NCI-H526 treated with DMSO at 0.1 percent for 48 hours (cell line): ENCODE results near the gene NOXO1.
A peak's percentile ranks its signal among the peaks of the same experiment; 100 is the strongest.

Source experiments
- DNase-seq: peaks from one replicate; lab custom pipeline; 2025; lab: John Stamatoyannopoulos, UW

Gene NOXO1

GRCh38 chr16:1979271-1980029, 1.8 kb downstream of the NOXO1 start:
- DNase-seq, result peak; percentile 34

GRCh38 chr16:1978476-1979120, 2.7 kb downstream of the NOXO1 start:
- no peak for DNase-seq

GRCh38 chr16:1977875-1978268, 3.4 kb downstream of the NOXO1 start:
- no peak for DNase-seq

- no peak for DNase-seq
These were observed 4.1 kb downstream of the NOXO1 start for GRCh38 chr16:1976951-1977874.

GRCh38 chr16:1976216-1976520, 5.1 kb downstream of the NOXO1 start:
- no peak for DNase-seq

GRCh38 chr16:1975432-1976215, 5.6 kb downstream of the NOXO1 start:
- DNase-seq, result no peak

- DNase-seq, result no peak
These were observed 6.9 kb downstream of the NOXO1 start for GRCh38 chr16:1974157-1975070.

- DNase-seq, result no peak
These were observed 7.7 kb downstream of the NOXO1 start for GRCh38 chr16:1973461-1974156.

- no peak for DNase-seq
These were observed 8.8 kb downstream of the NOXO1 start for GRCh38 chr16:1972490-1972877.

- peak; percentile 75 for DNase-seq
These were observed 9.3 kb downstream of the NOXO1 start, which contains the start of gene TBL3 for GRCh38 chr16:1971796-1972489. Gene TBL3, plus strand, starts transcription at chr16:1972053. Its CDS starts 112 bp downstream, at chr16:1972165.

GRCh38 chr16:1968146-1968953, 12.9 kb downstream of the NOXO1 start:
- DNase-seq, result no peak

- no peak for DNase-seq
These were observed 14.8 kb downstream of the NOXO1 start, which contains the start of gene RNF151 for GRCh38 chr16:1966460-1966859. Gene RNF151, plus strand, starts transcription at chr16:1966856. Its CDS starts 26 bp downstream, at chr16:1966882.

- no peak for DNase-seq
These were observed 15.8 kb downstream of the NOXO1 start for GRCh38 chr16:1965396-1966001.

GRCh38 chr16:1964506-1965395, 16.5 kb downstream of the NOXO1 start, which contains the start of gene RPS2:
Gene RPS2, minus strand, starts transcription at chr16:1964826. Its CDS starts 201 bp downstream, at chr16:1964625.
- peak; percentile 93 for DNase-seq

- no peak for DNase-seq
These were observed 17.3 kb downstream of the NOXO1 start for GRCh38 chr16:1963806-1964505.
